Kasumi-1 (cell line): ENCODE results near the gene EXOC7.
A peak's percentile ranks its signal among the peaks of the same experiment; 100 is the strongest.

Experiments
- DNase-seq, 2 experiments: peaks; one replicate each; lab custom pipeline; 2025; lab: John Stamatoyannopoulos, UW

EXOC7 gene

DNA sequence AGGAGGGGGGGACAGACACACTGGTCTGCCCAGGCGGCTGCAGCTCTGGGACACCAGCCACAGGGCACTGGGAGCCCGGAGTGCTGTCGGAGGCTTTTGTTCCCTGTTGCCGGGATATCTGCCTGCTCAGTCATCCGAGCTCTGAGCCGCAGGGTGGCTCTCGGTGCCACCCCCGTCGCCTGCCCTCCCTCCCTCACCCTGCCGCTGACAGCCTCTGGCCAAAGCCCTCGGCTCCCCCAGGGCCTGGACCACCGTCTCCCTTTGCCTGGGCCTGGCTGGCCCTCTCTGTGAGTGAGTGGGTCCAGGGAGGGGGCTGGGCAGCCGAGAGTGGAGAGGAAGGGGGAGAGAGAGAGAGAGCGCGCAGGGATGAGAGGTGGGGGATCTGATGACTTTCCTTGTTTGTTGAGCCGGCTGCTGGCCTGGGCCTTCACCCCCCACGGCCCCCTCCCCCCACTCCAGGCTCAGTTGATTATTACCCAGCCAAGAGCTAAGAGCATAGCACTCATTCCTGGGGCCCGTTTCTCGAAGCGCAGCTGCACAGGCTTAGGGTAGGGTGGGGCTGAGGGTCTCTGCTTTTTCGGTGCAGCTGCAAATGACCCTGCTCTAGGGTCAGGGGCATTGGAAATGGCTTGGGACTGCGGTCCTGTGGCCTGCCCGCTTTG, 34.8 kb upstream of the EXOC7 start:
- no peak for DNase-seq

DNA sequence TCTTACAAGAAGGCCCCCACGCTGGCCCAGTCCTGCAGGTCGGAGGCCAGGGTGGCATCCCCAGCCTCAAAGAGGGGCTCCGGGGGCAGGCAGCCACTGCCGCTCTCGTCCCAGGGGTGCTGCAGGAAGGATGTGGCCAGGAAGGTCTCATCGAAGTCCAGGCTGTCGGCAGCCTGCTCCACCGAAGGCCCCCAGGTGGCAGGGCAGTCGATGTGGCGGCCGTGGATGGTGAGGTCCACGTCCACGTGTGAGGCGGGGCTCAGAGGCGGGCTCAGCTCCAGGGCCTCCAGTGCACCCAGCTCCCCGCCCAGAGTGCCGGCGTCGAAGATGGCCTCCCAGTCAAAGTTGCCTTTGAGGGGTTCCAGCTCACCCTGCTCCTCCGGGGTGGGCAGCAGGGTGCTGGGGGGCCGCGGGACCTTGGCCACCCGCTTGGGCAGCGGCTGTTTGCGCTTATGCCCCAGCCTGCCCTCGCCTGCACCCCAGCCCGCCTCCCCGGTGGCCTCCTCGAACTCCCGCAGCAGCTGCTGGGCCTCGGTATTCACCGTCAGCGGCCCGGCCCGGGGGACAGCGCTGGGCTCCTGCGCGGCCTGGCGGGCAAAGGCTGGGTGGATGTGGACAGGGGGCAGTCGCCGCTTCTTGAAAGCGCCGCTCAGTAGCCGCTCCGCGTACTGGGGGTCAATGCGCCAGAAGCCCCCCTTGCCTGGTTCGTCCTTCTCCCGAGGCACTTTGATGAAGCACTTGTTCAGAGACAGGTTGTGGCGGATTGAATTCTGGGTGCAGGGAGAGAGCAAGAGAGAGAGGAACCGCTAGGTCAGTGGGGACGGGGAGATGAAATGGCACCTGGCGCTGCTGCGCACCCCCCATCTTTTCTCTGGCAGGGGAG, 34.0 kb upstream of the EXOC7 start:
- no peak for DNase-seq

DNA sequence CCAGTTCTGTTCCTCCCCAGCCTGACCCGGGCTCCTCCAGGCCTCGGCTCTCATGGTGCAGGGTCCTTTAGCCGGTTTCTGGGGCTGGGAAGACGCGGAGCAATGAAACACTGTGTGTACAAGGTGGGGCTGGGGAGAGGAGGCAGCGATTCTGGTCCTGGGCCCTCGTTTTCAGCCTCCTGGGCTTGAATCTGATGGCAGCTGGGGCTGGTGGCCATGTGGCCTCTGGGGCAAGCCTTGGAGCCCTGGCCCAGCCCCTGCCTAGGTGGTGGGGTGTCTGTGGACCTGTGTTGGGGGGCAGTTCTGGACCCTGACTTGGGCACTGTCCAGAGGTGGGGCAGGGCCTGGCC, 33.4 kb upstream of the EXOC7 start:
- no peak for DNase-seq

DNA sequence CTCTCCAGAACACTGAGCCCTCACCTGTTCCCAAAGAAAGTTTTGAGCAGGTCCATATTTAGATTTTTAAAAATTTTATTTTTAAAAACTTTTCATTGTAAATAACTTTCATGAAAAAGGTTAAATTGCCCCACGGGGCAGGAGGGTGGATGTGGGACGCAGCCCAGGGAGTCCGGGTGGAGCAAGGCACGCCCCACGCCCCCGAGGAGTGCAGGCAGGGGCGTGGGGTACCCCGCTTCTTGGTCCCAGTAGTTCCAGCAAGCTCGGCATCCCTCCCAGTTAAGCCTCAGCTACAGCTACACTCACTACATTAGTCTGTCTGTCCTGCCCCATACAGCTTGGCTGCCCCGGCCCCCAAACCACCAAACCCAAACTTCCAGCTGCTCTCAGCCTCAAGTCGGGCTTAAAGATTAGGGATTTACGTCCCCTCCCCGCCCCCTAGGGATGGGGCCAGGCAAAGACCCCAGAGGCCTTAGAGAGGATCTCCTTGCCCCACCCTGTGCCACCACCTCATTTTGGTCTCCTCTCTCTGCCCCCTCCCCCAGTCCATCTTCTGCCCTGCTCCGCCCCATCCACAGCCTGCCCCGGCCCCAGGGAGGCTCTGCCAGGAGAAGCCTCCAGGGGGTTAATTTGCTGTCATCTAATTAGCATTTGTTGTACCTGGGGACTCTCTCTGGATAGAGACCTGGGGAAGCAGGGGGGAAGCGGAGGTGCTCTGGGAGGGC, 32.9 kb upstream of the EXOC7 start:
- no peak for DNase-seq

DNA sequence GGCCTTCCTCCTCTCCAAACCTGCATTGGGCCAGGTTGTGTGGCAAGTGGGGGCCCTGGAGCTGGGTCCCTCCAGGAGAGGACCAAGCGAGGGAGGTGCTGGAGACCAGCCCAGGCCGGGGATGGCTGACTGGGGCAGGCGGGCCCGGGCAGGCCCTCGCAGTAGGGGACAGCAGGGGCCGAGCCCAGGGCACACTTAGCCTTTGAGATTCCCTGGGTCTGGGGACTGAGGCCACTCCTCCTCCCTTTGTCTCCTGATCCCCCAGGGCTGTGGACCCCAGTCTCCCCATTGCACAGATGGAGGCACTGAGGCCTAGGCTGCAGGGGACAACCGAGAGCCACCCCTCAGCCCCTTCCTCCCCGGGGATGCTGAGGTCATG, 32.2 kb upstream of the EXOC7 start:
- no peak for DNase-seq

DNA sequence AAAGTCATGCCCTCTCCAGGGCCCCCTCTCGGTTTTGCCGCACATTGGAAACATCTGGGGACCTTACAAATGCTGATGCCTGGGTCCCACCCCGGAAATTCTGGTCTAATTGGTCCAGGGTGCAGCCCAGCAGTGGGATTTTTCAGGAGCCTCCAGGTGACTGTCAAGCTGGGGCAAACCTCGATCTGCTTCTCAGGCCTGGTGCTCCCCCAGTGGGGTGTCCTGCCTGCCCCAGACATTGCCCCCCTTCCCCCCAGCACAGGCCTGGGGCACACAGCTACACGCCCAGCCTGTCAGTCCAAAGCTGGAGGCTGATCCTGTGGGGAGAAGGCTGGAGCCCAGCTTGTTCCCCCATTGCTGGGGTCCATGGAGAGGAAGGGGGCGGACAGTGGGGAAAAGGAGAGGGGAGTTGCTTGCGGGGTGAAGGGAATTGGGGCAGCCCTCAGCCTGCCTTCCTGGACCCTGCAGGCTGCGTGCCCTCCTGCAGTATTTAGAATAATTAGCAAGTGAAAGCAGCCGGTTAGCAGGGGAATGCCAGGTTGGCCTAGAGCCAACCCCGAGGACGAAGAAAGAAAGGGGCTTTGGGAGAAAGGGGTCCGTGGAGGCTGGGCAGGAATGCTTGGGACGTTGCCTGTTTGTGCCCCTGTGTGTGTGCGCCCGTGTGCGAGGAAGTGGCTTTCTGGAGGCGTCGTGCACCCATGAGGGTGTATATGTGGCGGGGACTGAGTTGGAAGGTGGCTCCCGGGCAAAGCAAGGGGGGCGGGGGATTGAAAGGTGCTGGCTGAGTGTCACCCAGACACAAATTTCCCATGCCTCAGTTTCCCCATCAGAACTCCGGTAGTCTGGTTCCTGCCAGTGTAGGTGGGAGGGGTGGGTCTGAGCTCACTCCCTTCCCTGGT, 31.6 kb upstream of the EXOC7 start:
- DNase-seq: no peak

DNA sequence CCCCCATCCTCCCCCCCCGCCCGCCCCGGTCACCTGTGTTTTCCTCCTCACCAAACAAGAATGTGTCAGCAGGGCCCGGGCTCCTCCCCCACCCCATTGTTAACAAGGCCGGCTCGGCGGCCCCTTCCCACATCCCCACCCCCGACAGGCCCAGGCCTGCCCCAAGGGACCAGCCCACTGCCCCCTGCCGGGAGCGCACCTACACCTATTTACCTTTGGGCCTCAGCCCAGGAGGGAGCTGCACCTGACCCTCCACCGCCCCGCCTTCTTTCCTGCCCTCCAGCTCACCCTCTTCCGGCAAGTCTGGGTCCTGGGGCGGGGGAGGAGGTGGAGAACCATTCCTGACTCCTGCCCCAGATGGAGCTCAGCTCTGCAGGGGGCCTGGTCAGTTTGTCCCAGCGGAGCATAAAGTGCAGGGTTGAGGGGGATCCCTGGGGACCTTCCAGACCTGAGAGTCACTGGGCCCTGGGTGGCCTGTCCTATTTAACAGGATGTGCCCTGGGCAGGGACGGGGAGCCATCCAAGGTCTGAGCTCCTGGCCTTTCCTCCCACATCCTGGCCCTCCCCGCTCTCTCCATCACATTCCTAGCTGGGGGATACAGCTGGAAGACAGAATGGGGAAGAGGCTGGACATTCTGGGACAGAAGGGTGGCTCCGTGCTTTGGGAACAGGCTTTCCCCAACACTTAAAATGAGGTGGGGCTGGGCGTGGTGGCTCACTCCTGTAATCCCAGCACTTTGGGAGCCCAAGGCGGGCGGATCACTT, 29.2 kb upstream of the EXOC7 start:
- no peak for DNase-seq

DNA sequence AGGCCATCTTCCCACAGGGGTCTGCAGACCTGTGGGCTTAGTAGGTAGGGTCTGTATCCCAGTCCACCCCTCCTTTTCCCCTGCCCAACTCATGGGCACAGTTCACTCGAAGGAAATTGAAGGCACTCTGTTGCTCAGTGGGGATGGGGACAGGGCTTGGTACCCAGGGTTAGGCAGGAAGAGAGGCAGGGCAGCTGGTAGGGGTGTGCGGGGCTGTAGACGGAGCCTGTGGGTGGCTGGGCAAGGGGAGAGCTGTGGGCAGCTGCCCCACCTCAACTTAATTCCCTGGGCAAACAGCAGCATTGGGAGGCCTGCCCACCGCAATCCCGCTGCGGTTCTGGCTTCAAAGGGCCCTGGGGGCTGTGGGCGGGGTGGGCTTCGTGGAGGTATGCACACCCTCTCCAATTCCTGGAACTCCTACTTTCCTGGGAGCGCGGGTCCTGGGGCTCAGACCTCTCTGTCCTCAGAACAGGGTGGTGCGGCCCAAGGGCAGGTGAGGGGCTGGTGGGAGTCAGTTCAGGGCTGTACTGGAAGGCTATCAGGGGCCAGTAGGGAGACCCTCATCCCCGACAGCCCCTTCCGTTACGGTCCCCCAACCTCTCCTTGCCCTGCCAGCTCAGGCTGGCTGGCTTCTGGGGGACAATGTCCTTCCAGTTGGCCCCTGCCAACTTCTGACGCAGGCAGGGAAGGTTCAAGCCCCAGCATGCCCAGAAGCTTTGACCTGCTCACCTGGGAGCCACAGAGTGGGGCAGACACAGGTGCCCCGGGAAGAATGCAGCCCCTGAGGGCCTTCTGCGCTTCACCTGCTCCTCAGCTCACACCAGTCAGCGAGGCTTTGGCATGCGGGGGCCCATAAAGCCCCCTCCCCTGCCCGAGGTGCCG, 28.3 kb upstream of the EXOC7 start:
- no peak for DNase-seq

DNA sequence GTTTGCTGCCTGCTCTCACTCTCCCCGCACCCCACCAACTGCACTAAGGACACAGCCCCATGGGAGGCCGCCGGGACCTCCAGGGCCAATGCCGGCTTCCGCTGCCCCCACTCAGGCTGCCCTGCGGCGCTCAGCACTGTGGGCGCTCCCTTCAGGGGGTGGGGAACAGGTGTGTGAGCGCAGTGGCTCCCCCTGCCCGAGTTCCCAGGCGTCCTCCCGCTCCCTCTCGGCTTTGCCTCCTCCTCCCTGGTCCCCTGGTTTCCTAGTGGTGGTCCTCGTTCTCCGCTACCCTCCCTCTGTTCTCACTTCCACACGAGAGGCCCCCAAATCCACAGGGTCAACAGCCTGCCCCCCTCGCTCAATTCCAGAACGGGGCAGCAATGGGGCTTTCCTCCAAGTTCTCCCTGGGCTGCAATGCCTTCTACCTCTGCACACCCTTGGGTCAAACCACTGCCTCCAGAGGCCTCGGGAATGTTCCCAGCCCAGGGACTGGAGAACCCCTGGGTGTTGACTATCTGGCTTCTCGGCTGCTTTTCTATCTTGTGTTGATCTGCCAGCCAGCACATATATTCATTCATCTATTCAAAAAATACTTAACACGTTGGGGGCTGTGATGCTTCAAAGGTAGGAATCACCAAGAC, 27.6 kb upstream of the EXOC7 start:
- no peak for DNase-seq

DNA sequence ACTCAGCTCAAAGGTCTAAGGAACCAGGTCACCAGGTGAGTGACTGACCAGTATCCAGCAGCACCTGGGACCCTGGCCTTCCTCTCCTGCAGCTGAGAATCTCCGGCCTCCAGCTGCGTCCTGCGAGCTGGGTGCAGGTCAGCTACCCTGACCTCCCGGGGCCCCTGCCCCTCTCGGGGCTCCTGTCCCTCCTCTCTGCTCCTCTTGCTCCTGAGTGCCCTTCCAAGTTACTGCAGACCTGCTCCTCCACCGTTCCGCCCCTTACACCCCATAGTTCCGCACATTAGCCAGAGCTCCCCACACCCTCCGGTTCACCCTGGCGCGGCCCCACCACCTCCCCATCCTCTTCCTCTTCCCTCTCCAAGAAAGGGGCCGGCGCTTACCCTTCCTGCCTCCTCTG, 26.9 kb upstream of the EXOC7 start:
- no peak for DNase-seq

DNA sequence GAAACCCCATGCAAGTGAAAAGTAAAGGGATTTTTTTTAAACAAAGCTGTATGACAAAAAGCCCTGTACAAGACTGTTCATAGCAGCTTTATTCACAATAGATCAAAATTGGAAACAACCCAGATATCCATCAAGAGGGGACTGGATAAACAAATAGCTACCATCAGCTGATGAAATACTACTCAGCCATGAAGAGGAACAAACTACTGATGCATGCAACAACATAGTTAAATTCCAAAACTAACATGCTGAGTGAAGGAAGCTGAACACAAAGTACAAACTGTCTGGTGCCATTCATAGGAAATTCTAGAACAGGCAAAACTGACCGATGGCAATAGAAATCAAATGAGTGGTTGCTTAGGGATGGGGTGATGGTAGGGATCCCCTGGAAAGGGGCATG, 22.3 kb upstream of the EXOC7 start:
- no peak for DNase-seq

DNA sequence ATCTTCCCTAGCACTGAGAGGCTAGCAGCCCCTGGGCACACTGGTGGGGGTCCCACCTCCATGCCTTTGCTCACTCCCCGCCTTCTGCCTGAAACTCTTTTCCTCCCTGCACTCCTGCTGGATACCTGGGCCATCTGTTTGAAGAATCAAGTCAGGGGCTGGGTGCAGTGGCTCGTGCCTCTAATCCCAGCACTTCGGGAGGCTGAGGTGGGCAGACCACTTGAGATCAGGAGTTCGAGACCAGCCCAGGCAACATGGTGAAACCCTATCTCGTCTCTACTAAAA, 21.7 kb upstream of the EXOC7 start:
- no peak for DNase-seq

DNA sequence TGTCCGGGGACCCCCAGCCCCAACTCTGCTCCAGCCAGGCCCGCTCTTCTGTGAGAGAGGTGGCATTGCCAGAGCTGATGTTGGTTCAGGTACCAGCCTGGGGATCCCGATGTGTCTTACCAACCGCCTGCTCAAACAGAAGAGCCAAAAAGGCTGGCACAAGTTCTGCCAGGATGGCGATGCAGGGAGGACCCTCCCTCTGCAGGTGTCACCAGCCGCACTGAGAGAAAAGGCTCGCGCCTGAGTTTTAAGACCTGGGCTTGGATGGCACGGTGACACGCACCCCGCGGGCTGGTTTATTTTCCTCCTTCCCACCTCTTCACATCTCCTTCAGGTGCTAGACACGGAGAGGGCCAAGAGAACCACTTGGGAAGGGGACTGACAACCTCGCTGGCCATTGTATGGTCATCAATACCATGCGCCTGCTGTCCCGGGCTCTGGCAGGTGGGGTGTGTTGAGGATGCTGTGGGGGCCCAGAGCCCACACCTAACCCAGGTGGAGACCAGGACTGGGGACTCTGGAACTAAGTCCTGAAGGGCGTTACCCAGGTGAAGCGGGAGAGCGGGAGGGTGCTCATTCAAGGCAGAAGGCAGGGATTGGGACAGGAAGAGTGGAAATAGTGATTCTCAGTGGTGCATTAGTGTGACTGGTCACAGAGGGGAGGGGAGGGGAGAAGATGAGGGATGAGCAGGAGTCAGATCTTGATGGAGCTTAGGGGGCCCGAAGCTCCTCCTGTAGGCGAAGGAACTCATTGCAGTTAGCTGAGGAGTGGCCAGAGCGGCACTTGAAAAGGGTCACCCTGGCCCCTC, 21.2 kb upstream of the EXOC7 start:
- peak; percentile 14 to 63 for DNase-seq

DNA sequence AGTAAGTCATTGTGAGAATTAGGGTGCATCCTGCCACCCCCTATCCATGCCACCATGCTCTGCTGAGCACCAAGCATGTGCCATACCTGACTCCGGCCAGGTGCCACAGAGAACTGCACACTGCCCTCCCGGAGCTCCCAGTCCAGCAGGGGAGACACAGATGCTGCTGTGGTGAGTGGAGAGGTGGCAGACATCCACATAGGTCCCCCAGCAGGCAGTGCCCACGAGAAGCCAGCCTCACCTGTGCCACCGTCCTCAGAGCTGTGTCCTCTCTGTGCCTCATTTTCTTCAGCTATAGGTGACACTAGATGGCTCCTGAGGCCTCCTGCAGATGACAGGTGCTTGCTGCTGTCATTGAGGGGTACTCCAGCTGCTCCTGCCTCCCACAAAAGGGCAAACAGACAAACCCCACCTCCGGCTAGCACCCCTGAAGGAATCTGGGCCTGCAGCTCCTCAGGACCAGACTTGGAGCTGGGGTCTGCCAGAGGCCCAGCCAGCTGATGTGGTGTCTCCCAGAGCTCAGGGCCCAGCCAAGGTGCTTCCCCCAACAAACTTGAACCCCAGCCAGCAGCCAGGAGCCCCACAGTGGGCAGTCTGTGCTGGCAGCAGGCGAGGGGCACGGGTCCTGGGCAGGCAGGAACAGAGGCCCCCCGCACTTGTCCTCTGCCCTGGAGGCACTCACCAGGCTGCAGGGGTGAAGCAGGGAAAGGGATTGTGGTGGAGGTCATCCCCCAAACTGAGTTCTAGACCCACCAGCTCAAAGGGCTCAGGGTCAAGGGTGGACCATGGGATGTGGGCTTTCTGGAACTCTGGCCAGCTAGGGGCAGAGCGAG, 20.4 kb upstream of the EXOC7 start:
- no peak for DNase-seq

DNA sequence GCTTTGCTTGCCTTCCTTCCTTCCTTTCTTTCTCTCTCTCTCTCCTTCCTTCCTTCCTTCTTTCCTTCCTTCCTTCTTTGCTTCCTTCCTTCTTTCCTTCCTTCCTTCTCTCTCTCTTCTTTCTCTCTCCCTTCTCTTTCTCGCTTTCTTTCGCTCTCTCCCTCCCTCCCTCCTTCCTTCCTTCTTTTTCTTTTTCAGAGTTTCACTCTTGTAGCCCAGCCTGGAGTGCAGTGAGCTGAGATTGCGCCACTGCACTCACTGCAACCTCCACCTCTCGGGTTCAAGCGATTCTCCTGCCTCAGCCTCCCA, 19.6 kb upstream of the EXOC7 start:
- no peak for DNase-seq

DNA sequence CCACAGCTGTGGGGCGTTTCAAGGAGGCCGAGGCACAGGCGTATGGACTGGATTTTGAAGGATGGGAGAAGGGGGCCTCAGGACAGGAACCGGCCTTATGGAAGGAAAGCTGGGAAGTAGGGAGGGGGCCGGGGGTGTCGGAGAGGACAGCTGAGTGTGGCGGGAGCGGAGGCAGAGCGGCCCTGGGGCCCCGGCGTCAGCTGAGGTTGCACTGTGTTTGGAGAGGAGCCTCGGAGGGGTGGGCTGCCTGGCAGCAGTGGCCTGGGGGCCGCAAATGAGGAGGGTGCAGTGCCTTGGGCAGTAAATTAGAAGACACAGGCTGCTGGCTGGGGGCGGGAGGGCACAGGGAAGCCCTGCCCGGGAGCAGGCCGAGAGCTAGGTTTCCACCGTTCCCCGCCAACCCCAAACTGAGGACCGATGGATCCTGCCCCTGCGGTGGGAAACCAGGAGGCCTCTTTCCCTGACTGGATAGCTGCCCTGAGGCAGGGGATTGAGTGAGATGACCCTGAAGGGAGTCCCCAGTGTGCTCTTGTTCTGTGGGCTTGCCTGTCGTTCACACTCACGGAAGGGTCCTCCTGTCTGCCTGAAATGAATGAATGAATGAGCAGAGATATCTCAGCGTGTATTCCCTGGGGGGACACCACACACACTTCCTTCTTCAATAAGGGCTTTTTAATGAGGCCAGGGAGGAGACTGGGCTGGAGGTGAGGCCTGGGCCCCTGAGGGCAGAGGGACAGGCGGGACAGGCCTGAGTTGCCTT, 19.0 kb upstream of the EXOC7 start:
- DNase-seq: no peak

DNA sequence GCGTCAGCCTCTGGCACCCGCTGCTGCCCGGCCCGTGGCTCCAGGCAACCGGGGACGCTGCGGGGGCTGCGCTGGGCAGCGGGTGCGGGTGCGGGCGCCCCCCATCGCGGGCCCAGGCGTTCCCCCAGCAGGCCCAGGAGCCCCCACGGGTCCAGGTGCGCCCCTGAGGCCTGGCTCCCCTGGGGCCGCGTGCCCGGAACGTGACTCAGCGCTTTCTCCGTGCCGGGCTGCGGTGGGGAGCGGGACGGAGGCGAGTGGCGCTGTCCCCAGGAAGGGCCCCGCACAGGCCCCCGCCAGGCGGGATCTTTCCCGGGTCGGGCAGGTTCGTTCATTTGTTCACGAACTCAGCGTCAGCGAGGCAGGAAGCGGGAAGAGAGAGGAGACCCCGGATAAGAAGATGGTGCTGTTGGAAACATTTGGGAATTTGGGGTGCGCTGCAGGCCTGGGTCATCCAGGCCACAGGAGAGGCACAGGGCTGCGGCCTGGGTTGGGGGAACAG, 18.4 kb upstream of the EXOC7 start:
- no peak for DNase-seq

DNA sequence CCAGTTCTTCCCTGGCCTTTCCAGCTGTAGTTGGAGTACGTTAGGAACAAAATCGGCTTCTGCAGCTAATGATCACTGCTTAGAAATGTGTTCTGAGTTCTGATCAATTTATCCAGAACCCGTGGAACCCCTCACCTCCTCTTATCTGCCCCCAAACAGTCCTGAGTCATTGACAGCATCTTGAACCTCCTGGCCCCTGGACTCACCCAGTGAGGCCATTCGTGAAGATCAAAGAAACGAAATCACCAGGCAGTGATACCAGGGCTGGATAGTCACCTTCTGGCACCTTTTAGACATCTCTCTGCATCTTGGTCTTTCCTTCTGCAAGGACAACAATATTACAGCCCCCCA, 17.0 kb upstream of the EXOC7 start:
- DNase-seq: no peak
